RCC 7860 (cell line): ENCODE measurements around the gene ZIK1.
A peak's percentile ranks its signal among the peaks of the same experiment; 100 is the strongest.

Experiments
- DNase-seq: peaks from one replicate; pipeline ENCODE4 v3.0.0-alpha.2; 2015; ENCODE audit warnings: low spot score
- FAIRE-seq: peaks from 2 replicates; lab custom pipeline; 2012; peaks lifted over from hg19 to GRCh38; lab: Jason Lieb, UNC

ZIK1 gene

GRCh38 chr19:57606931-57607330 lies 23.0 kb downstream of the ZIK1 start:
- FAIRE-seq (no peak), DNase-seq (no peak)

- DNase-seq (no peak), FAIRE-seq (no peak)
Observed at GRCh38 chr19:57611113-57611512, 27.2 kb downstream of the ZIK1 start.

GRCh38 chr19:57613941-57614743 lies 30.2 kb downstream of the ZIK1 start, which contains the start of gene ZNF134:
Gene ZNF134 (plus strand): TSS chr19:57614242. CDS start chr19:57619469, 5,227 bp downstream.
- no peak for FAIRE-seq
- DNase-seq, result peak; percentile 66

GRCh38 chr19:57615346-57615745 lies 31.4 kb downstream of the ZIK1 start:
- DNase-seq, result no peak
- no peak for FAIRE-seq

GRCh38 chr19:57620673-57621348 lies 36.9 kb downstream of the ZIK1 start:
- no peak for DNase-seq
- FAIRE-seq, result no peak

- FAIRE-seq (no peak), DNase-seq (no peak)
Observed at GRCh38 chr19:57623091-57623490, 39.1 kb downstream of the ZIK1 start.

GRCh38 chr19:57632987-57633831 lies 49.3 kb downstream of the ZIK1 start, which contains the start of gene ZNF211:
Gene ZNF211 (plus strand): TSS chr19:57633168. CDS start chr19:57633347, 179 bp downstream.
- FAIRE-seq (peak; percentile 45), DNase-seq (peak; percentile 77)

- FAIRE-seq (no peak), DNase-seq (no peak)
Observed at GRCh38 chr19:57633832-57634131, 49.8 kb downstream of the ZIK1 start.

GRCh38 chr19:57637379-57637778 lies 53.4 kb downstream of the ZIK1 start:
- FAIRE-seq (no peak), DNase-seq (no peak)

- FAIRE-seq, result no peak
- DNase-seq, result no peak
Observed at GRCh38 chr19:57641715-57642234, 57.8 kb downstream of the ZIK1 start.

- FAIRE-seq, result no peak
- DNase-seq, result no peak
Observed at GRCh38 chr19:57642396-57643046, 58.6 kb downstream of the ZIK1 start.
